ENCODE data around the gene CLMP.
"Not testable (repeated sequence)": the region's sequence is repeated elsewhere in the genome, so short reads cannot be mapped to it uniquely, and the experiment has no call there.

The CLMP gene

GRCh38 chr11:123217897-123218296 is 22.8 kb upstream of the CLMP start:
- DNase-seq (ENCODE audit: low read depth), result no peak

GRCh38 chr11:123216249-123216648 is 21.2 kb upstream of the CLMP start:
- DNase-seq (ENCODE audit: low read depth), result no peak

- DNase-seq (ENCODE audit: low read depth), result no peak
Measured at GRCh38 chr11:123214940-123215339, 19.9 kb upstream of the CLMP start.

GRCh38 chr11:123214396-123214795 is 19.3 kb upstream of the CLMP start:
- no peak for DNase-seq (ENCODE audit: low read depth)

GRCh38 chr11:123213307-123213771 is 18.3 kb upstream of the CLMP start:
- no peak for DNase-seq (ENCODE audit: low read depth)

DNA sequence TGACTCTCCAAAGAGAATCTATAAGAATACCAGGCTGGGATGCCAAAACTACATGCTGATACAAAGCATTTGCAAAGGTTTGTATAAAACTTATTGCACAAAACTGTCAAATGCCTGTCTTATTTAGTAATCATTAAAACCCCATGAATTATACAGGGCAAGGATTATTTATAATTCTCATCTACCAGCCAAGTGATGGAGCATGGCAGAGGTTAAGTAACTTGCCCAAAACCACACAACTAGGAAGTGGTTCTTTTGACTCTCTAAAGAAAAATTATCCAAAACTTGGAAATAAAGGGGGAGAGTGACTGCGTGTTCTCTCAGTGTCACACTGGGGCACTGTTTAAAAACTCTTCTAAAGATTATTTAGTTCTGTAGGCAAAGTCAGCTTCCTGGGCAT is 17.4 kb upstream of the CLMP start:
- no peak for DNase-seq (ENCODE audit: low read depth)

- no peak for DNase-seq (ENCODE audit: low read depth)
Measured at GRCh38 chr11:123211981-123212380, 16.9 kb upstream of the CLMP start.

DNA sequence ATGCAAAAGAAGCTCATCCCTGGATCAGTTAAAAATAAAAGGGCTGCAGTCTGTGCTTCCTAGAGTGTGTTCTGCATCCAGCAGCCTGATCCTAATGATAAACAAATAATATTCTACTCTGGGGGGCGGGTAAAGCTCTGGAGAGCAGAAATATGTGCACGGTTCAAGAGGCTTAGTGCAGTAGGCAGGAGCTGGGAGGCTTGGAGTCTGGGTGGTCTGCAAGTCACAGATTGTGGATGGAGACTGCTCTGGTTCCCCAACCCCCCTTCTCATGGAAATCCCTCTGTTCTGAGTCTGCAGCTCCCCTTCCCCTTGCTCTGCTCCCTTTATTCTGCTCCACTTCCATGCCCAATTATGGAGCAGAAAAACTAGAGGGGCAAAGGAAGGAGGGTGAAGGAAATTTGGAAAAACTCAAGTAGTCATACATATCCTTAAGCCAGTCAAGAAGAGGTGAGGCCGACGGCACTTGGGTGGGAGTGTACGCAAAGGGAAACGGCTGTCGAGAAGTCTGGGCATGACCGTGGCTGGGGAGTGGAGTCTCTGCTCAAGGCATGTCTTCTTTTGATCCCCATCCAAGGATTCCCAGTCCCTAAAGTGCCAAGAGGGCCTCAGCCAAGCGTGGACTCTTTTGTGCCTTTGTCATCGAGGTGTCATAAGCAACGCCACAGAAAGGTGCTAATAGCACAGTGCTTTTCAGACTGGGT is 16.3 kb upstream of the CLMP start:
- no peak for DNase-seq (ENCODE audit: low read depth)

GRCh38 chr11:123209591-123209990 is 14.5 kb upstream of the CLMP start:
- no peak for DNase-seq (ENCODE audit: low read depth)

DNA sequence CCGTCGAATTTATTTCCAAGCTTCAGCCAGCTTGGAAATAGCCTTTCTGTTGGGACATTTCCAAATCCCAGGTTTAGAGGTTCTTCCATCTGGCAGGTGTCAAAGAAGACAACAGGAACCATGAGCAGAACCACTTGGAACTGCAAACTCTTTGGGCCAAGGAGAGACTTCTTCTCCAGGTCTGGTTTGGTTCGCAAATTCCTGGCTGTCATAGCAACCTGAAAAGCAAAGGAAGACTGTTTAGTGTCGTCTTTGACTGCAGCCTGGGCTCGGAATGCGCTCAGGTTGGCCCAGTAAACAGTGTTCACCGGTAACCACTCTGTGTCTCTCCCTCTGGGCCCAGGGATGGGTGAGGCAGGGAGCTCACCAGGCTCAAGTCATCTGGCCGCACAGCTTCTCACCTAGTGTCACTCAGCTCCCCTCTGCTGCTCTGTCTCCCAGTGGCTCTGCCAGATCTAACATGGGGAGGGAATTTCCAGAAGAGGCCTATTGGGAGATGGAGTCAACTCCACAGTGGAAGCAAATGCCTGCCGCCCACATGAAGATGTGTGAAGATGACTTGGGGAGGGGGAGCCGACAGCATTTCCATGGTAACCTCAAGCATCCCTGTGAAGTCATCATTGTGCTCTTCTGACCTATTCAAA is 11.9 kb upstream of the CLMP start:
- DNase-seq (ENCODE audit: low read depth), result no peak

DNA sequence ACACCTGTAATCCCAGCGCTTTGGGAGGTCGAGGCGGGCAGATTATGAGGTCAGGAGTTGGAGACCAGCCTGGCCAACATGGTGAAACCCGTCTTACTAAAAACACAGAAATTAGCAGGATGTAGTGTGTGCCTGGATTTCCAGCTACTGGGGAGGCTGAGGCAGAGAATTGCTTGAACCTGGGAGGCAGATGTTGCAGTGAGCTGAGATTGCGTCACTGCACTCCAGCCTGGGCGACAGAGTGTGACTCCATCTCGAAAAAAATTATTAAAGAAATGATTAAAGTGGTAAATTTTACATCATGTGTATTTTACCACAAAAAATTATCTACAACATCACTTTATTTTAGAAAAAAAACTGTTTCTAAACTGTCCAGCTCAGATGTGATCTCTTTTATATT is 11.0 kb upstream of the CLMP start:
- not testable (repeated sequence) for DNase-seq (ENCODE audit: low read depth)

GRCh38 chr11:123203934-123204333 is 8.9 kb upstream of the CLMP start:
- no peak for DNase-seq (ENCODE audit: low read depth)

GRCh38 chr11:123203471-123203870 is 8.4 kb upstream of the CLMP start:
- no peak for DNase-seq (ENCODE audit: low read depth)

DNA sequence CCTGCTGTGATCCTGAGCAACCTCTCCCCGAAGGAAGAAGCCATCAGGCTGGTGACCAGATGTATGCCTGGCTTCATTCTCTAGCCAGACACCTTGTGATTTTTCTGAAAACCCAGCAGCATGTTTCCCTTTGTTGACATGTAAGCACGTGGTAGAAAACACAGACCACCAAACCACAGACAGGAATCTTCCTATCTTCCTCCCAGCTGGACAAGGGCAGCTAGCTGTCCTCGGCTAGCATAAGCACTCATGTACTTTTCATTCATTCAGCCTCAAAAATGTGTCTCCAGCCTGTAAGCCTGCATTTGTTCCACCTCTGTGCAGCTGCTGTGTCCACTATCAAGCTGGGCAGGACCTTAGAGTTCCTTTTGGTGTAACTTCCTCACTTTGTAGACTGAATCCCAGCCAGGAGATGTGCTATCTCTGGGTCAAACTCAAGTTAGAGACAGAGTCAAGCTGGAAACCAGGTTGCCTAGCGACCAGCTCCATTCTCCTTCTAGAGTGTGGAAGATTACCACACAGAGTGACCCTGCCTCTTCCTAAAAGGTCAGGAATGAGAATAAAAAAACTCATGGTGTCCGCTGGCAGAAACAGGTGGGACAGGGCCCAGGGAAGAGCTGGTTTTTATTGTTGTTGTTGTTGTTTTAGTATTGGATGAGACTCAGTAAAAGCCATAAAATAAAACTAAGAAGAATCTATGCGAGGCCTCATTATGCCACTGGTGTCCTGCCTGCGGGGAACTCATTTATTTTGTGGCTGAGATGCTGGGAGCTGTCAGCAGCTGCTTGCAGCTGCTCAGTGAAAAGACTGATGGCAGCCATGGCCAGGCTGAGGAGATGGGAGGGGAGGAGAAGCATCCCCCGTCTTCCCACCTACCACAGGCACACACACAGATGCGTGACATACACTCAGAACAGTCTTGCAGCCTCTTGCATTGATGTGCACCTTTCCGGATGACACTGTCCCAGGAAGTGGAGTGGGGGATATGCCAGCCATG is 7.4 kb upstream of the CLMP start:
- DNase-seq (ENCODE audit: low read depth), result no peak

GRCh38 chr11:123200264-123200663 is 5.2 kb upstream of the CLMP start:
- DNase-seq (ENCODE audit: low read depth), result no peak

DNA sequence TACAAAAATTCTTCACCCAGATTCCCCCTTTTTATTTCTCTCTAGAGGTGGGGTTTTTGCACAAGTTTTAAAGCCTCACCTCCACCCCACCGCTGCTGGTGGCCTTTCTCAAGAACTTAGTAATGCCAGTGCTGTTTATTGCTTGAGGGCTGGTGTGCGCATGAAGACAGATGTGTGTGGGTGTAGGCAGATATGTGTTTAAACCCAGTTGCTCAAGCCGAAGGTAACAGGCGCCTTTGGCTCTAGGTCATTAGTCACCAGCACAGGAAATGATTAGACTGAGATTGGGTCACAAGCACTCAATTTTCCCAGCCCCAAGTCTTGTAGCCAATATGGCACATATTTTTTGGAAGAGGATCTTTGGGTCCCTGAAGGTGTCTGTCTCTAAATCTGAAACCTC is 2.7 kb upstream of the CLMP start:
- DNase-seq (ENCODE audit: low read depth), result no peak

GRCh38 chr11:123196060-123196714 is 1.1 kb upstream of the CLMP start:
- no peak for DNase-seq (ENCODE audit: low read depth)

- DNase-seq (ENCODE audit: low read depth), result no peak
Measured at GRCh38 chr11:123194337-123195187, 486 bp downstream of the CLMP start.

- no peak for DNase-seq (ENCODE audit: low read depth)
Measured at GRCh38 chr11:123193742-123194141, 1.3 kb downstream of the CLMP start.

DNA sequence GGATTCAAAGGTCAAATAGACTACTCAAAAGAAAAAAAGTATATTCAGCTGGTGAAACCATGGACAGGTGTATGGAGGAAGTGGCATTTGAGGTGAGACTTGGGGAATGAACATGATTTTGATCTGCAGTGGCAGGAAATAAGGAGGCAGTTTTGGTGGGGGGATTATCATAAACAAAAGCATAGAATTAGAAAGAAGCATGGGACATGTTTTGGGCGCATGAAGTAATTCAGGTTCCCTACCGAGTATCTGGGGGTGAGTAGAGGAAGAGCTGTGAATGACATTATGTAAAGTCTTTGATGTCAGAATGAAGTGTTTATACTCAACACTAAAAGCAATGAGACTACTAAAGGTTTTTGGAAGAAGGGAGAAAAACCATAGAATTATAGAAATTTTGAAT is 3.1 kb downstream of the CLMP start:
- DNase-seq (ENCODE audit: low read depth), result no peak

DNA sequence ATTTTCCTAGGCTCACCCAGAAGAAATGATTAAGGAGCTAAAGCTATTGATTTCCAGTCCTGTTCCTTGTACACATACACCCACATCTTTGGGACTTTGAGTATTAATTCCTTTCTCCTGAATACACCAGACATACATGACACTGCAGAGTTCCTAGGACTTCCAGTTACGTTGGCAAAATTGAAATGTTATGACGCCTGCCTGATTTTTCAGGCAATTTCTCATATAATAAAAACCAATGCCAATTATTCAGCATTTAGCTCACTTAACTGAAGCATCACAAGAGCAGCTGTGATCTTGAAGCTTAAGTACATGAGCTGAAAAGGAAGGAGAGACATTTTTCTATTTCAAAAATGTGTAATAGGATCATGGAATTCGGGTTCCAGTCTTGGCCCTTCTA is 4.5 kb downstream of the CLMP start:
- DNase-seq (ENCODE audit: low read depth), result no peak

All from activated T-cell treated with anti-CD3 and anti-CD28 coated beads for 24 hours (primary cell).